ENCODE measurements around the gene FRS2.

- no peak for TF ChIP-seq POLR2AphosphoS5 (IDR thresholded peaks at IDR 0.05; ENCODE audit: low read depth, low read length)
- no peak for TF ChIP-seq POLR2A (IDR thresholded peaks at IDR 0.05; ENCODE audit: low read depth, low read length)
- TF ChIP-seq TAF1 (IDR thresholded peaks at IDR 0.05; ENCODE audit: borderline replicate concordance, low read depth, low read length): no peak
These were observed 99.9 kb downstream of the FRS2 start for GRCh38 chr12:69570000-69570516.

Data from GM12892 (cell line).